HCT116 (cell line): ENCODE data around the gene CRISPLD2. TPM values are rescaled to one million over a fixed set of nuclear protein-coding genes. Genes with fewer than 3 reads are reported as not detected.

Experiments used
- ATAC-seq: fragments of 200-7000 bp; cut with Tn5 transposase; 2 replicates; pipeline ENCODE4 v1.9.1; 2020; ENCODE audit warnings: mild to moderate bottlenecking, moderate library complexity
- BruUV-seq: library from RNA; stranded (reverse); fragments of 400-500 nt; replicated peaks from 2 replicates; lab custom pipeline; 2021; lab: Mats Ljungman, UMichigan
- CTCF ChIA-PET: fragments of 300-600 bp; sonication (Branson Sonifier 250); formaldehyde crosslinking; loops from one replicate; lab custom pipeline; 2021; ENCODE audit warnings: antibody characterized with exemption; lab: Charles Lee
- POLR2A ChIA-PET: fragments of 300-600, 350-600 bp; sonication (Branson Sonifier 250); formaldehyde crosslinking; loops from one replicate; lab custom pipeline; 2021; ENCODE audit warnings: antibody characterized with exemption; lab: Charles Lee
- RAD21 ChIA-PET, 2 experiments: fragments of 300-600 bp; sonication (Branson Sonifier 250); formaldehyde crosslinking; loops; one replicate each; lab custom pipeline; 2023; ENCODE audit warnings: low total read pairs in 2 of 2; ENCODE audit not compliant: uncharacterized antibody in 2 of 2, unreplicated experiment in 2 of 2, low non-redundant PET in 1 of 2; lab: Charles Lee
- DNase-seq: peaks from one replicate; pipeline ENCODE4 v3.0.0-alpha.2; 2010; ENCODE audit warnings: low read depth, low spot score
- H2AFZ ChIP-seq: fragments of 200-600 bp; shearing (Covaris generic), sonication (generic); 2 replicates; pipeline ENCODE4 v1.6.1; 2017; ENCODE audit warnings: low read depth, mixed run types, mixed read lengths, antibody characterized with exemption, low read length; ENCODE audit not compliant: poor library complexity, severe bottlenecking
- H3K27ac ChIP-seq: 2 replicates; pipeline ENCODE4 v1.5.1; 2012; ENCODE audit warnings: low read depth, low read length
- H3K27me3 ChIP-seq: fragments of 200-600 bp; sonication (generic); 2 replicates; pipeline ENCODE4 v1.6.1; 2016; ENCODE audit warnings: mixed run types, low read length, mixed read lengths; ENCODE audit not compliant: insufficient read depth
- H3K36me3 ChIP-seq, 2 experiments: fragments of 200-500 bp in 1 of 2; fragments of 200-600 bp in 1 of 2; sonication (Bioruptor generic) in 1 of 2; sonication (generic) in 1 of 2; 2 replicates each; pipeline versions ENCODE4 v1.5.1 to v1.6.1; 2014 to 2016; ENCODE audit warnings: low read length in 2 of 2, inconsistent platforms in 1 of 2, mixed read lengths in 1 of 2, mixed run types in 1 of 2; ENCODE audit not compliant: insufficient read depth in 2 of 2, control insufficient read depth in 1 of 2
- H3K4me1 ChIP-seq, 2 experiments: fragments of 200-600 bp in 1 of 2; sonication (generic) in 1 of 2; 2 replicates each; pipeline versions ENCODE4 v1.5.1 to v1.6.1; 2012 to 2017; ENCODE audit warnings: low read length in 2 of 2, inconsistent platforms in 1 of 2, mild to moderate bottlenecking in 1 of 2, mixed read lengths in 1 of 2, mixed run types in 1 of 2, moderate library complexity in 1 of 2; ENCODE audit not compliant: insufficient read depth in 2 of 2, control insufficient read depth in 1 of 2
- H3K4me2 ChIP-seq: fragments of 200-600 bp; sonication (generic); 2 replicates; pipeline ENCODE4 v1.6.1; 2017; ENCODE audit warnings: mixed run types, low read length, mixed read lengths
- H3K4me3 ChIP-seq, 2 experiments: fragments of 200-600 bp in 1 of 2; sonication (generic) in 1 of 2; replicated peaks in 1 of 2; 2 replicates each; pipeline ENCODE4 v1.5.1; 2011 to 2016; ENCODE audit warnings: low read length in 2 of 2, control low read depth in 1 of 2, low read depth in 1 of 2, mild to moderate bottlenecking in 1 of 2, mixed read lengths in 1 of 2, mixed run types in 1 of 2
- H3K79me2 ChIP-seq: fragments of 200-600 bp; sonication (generic); 2 replicates; pipeline ENCODE4 v1.6.1; 2017; ENCODE audit warnings: mild to moderate bottlenecking, mixed run types, low read length, moderate library complexity, mixed read lengths; ENCODE audit not compliant: insufficient read depth
- H3K9ac ChIP-seq: fragments of 200-600 bp; sonication (generic); 2 replicates; pipeline ENCODE4 v1.6.1; 2016; ENCODE audit warnings: low read length, mixed read lengths
- H3K9me2 ChIP-seq: fragments of 200-600 bp; sonication (generic), shearing (Covaris generic); 2 replicates; pipeline ENCODE4 v1.6.1; 2017; ENCODE audit warnings: mixed run types, mild to moderate bottlenecking, moderate library complexity; ENCODE audit not compliant: insufficient read depth
- H3K9me3 ChIP-seq, 2 experiments: fragments of 200-500 bp in 1 of 2; fragments of 200-600 bp in 1 of 2; sonication (Bioruptor generic) in 1 of 2; sonication (generic) in 1 of 2; 2 replicates each; pipeline ENCODE4 v1.6.1; 2014 to 2017; ENCODE audit warnings: low read length in 2 of 2, mixed read lengths in 2 of 2, inconsistent platforms in 1 of 2, low read depth in 1 of 2, mild to moderate bottlenecking in 1 of 2, mixed run types in 1 of 2, moderate library complexity in 1 of 2; ENCODE audit not compliant: control insufficient read depth in 1 of 2, insufficient read depth in 1 of 2
- H4K20me1 ChIP-seq: fragments of 200-600 bp; sonication (generic), shearing (Covaris generic); 2 replicates; pipeline ENCODE4 v1.6.1; 2017; ENCODE audit warnings: mixed run types, mild to moderate bottlenecking, moderate library complexity; ENCODE audit not compliant: insufficient read depth
- CEBPB ChIP-seq: IDR thresholded peaks from 2 replicates; pipeline ENCODE4 v1.6.1; 2012; ENCODE audit warnings: low read depth
- ELF1 ChIP-seq: IDR thresholded peaks from 2 replicates; pipeline ENCODE4 v1.6.1; 2012; ENCODE audit warnings: low read depth, borderline replicate concordance
- FOSL1 ChIP-seq: IDR thresholded peaks from 2 replicates; pipeline ENCODE4 v1.6.1; 2012; ENCODE audit warnings: low read depth
- JUND ChIP-seq: IDR thresholded peaks from 2 replicates; pipeline ENCODE4 v1.6.1; 2012
- MAX ChIP-seq: IDR thresholded peaks from 2 replicates; pipeline ENCODE4 v1.6.1; 2012
- POLR2A ChIP-seq: IDR thresholded peaks from 2 replicates; pipeline ENCODE4 v1.7.0; 2011; ENCODE audit warnings: borderline replicate concordance; ENCODE audit not compliant: insufficient read depth, insufficient read length; ENCODE audit errors: extremely low read depth
- RAD21 ChIP-seq: IDR thresholded peaks from 2 replicates; pipeline ENCODE4 v1.6.1; 2012; ENCODE audit warnings: low read depth, mild to moderate bottlenecking
- YY1 ChIP-seq: IDR thresholded peaks from 2 replicates; pipeline ENCODE4 v1.6.1; 2011; ENCODE audit warnings: low read length, low read depth, moderate library complexity, mild to moderate bottlenecking; ENCODE audit not compliant: insufficient replicate concordance; ENCODE audit errors: extremely low read depth
- ZBTB33 ChIP-seq: IDR thresholded peaks from 2 replicates; pipeline ENCODE4 v1.6.1; 2011; ENCODE audit warnings: mild to moderate bottlenecking, low read length, moderate library complexity; ENCODE audit not compliant: insufficient replicate concordance; ENCODE audit errors: extremely low read depth
- ZFX ChIP-seq: fragments of 450-650 bp; IDR thresholded peaks from 2 replicates; pipeline ENCODE4 v1.6.1; 2017
- ZNF274 ChIP-seq: fragments of 200-500 bp; sonication (Bioruptor generic); IDR thresholded peaks from 2 replicates; pipeline ENCODE4 v1.6.1; 2014; ENCODE audit warnings: mild to moderate bottlenecking, low read depth, low read length, inconsistent platforms
- intact Hi-C: fragments of 100-400 bp; cut with micrococcal nuclease; formaldehyde crosslinking; loops from 2 replicates; pipeline ENCODE4 v1.10.0; 2022
- total RNA-seq: library from RNA; stranded (reverse); gene quantifications from one replicate; pipeline ENCODE4 v1.2.1, GENCODE V29; 2021; ENCODE audit not compliant: unreplicated experiment

CRISPLD2 gene
- total RNA-seq, 1 experiment from 2014 or later = 4.6 TPM

- Histone ChIP-seq H4K20me1 (no peaks in the 10 kb centered on the region), H3K27me3 (no peaks in the 10 kb centered on the region), H3K27ac (no peak overlapping the region), H3K4me2 (no peak overlapping the region), H3K9me2 (no peaks in the 10 kb centered on the region), H3K9ac (no peak overlapping the region), H3K36me3 (no peaks in the 10 kb centered on the region), H3K4me1 (no peaks in the 10 kb centered on the region), H2AFZ (no peak overlapping the region), H3K9me3 (peaks cover 0 to 10% of the 10 kb centered on the region in 2 experiments; a peak in 2 of 4 replicates), H3K4me3 (no peak overlapping the region), H3K79me2 (no peaks in the 10 kb centered on the region)
- DNase-seq (no peak), ATAC-seq (no peak)
- TF ChIP-seq POLR2A = no peak
- no peak for TF ChIP-seq FOSL1
- no peak for TF ChIP-seq ZFX
- TF ChIP-seq MAX = no peak
- no peak for TF ChIP-seq CEBPB
- CTCF ChIA-PET = no interaction called here
- intact Hi-C loops = no loop called here
- POLR2A ChIA-PET = no interaction called here
- RAD21 ChIA-PET = no interaction called here
- no TSS peak for BruUV-seq
Observed at GRCh38 chr16:84859681-84860080, 39.9 kb downstream of the CRISPLD2 start.

- ChIA-PET CTCF (no interaction called here), RAD21 (no interaction called here), POLR2A (no interaction called here)
- no peaks in the 10 kb centered on the region for H3K4me1 ChIP-seq
- DNase-seq (no peak), ATAC-seq (no peak)
- H3K4me3 ChIP-seq = no peak overlapping the region
- no peak overlapping the region for H3K27ac ChIP-seq
- H3K4me2 ChIP-seq = no peak overlapping the region
- no peaks in the 10 kb centered on the region for H3K27me3 ChIP-seq
- H3K36me3 ChIP-seq = no peaks in the 10 kb centered on the region
- H3K79me2 ChIP-seq = no peaks in the 10 kb centered on the region
- H4K20me1 ChIP-seq = no peaks in the 10 kb centered on the region
- H3K9me2 ChIP-seq = no peaks in the 10 kb centered on the region
- intact Hi-C loops = no loop called here
- TF ChIP-seq JUND (no peak), ZNF274 (no peak), ELF1 (no peak), ZBTB33 (no peak), MAX (no peak), YY1 (no peak), RAD21 (no peak)
- H3K9ac ChIP-seq = no peak overlapping the region
- no peak overlapping the region for H2AFZ ChIP-seq
- no TSS peak for BruUV-seq
- H3K9me3 ChIP-seq = peaks cover 0 to 10% of the 10 kb centered on the region in 2 experiments; a peak in 2 of 4 replicates
Observed at GRCh38 chr16:84860383-84860782, 40.6 kb downstream of the CRISPLD2 start.
